Neural progenitor cell (in vitro differentiated cells): ENCODE measurements around the gene IL12A. TPM values are rescaled to one million over a fixed set of nuclear protein-coding genes. Genes with fewer than 3 reads are reported as not detected.

ENCODE experiments used
- DNase-seq: peaks from one replicate; pipeline ENCODE4 v3.0.0-alpha.2; 2016; ENCODE audit warnings: low spot score
- H2AFZ ChIP-seq: fragments of 200-600 bp; sonication (generic); replicated peaks from 2 replicates; pipeline ENCODE4 v1.6.1; 2016; ENCODE audit warnings: antibody characterized with exemption
- H3F3A ChIP-seq: fragments of 200-600 bp; sonication (generic); 2 replicates; pipeline ENCODE4 v1.6.1; 2016; ENCODE audit warnings: antibody characterized with exemption, low read depth
- H3K27ac ChIP-seq: fragments of 200-600 bp; sonication (generic); 2 replicates; pipeline ENCODE4 v1.5.1; 2016; ENCODE audit warnings: mild to moderate bottlenecking
- H3K27me3 ChIP-seq: fragments of 200-600 bp; sonication (generic); 2 replicates; pipeline ENCODE4 v1.6.1; 2016; ENCODE audit warnings: mild to moderate bottlenecking, moderate library complexity
- H3K36me3 ChIP-seq: fragments of 200-600 bp; sonication (generic); 2 replicates; pipeline ENCODE4 v1.5.1; 2016
- H3K4me1 ChIP-seq: fragments of 200-600 bp; sonication (generic); 2 replicates; pipeline ENCODE4 v1.6.1; 2016; ENCODE audit warnings: mixed run types
- H3K4me2 ChIP-seq: fragments of 200-600 bp; sonication (generic); 2 replicates; pipeline ENCODE4 v1.6.1; 2016
- H3K4me3 ChIP-seq: fragments of 200-600 bp; sonication (generic); 2 replicates; pipeline ENCODE4 v1.5.1; 2016
- H3K79me2 ChIP-seq: fragments of 200-600 bp; sonication (generic); 2 replicates; pipeline ENCODE4 v1.6.1; 2016; ENCODE audit warnings: low read depth
- H3K9ac ChIP-seq: fragments of 200-600 bp; sonication (generic); 2 replicates; pipeline ENCODE4 v1.6.1; 2016
- H3K9me3 ChIP-seq: fragments of 200-600 bp; sonication (generic); 2 replicates; pipeline ENCODE4 v1.5.1; 2016; ENCODE audit warnings: low read depth
- H4K20me1 ChIP-seq: fragments of 200-600 bp; sonication (generic); 2 replicates; pipeline ENCODE4 v1.6.1; 2016; ENCODE audit warnings: low read depth
- H3K27ac Mint-ChIP-seq: 3 replicates; pipeline ENCODE4 v1.8.0; 2021; ENCODE audit warnings: mixed read lengths
- H3K27me3 Mint-ChIP-seq: 2 replicates; pipeline ENCODE4 v1.8.0; 2022; ENCODE audit warnings: low read depth, mild to moderate bottlenecking, inconsistent platforms, moderate library complexity, mixed read lengths; ENCODE audit not compliant: insufficient read depth
- H3K36me3 Mint-ChIP-seq: 3 replicates; pipeline ENCODE4 v1.8.0; 2021; ENCODE audit warnings: mixed read lengths
- H3K4me1 Mint-ChIP-seq: 3 replicates; pipeline ENCODE4 v1.8.0; 2021; ENCODE audit warnings: mixed read lengths
- H3K4me3 Mint-ChIP-seq: 3 replicates; pipeline ENCODE4 v1.8.0; 2021; ENCODE audit warnings: mild to moderate bottlenecking, moderate library complexity, mixed read lengths
- H3K9me3 Mint-ChIP-seq: 3 replicates; pipeline ENCODE4 v1.8.0; 2020; ENCODE audit warnings: mixed read lengths
- CTCF ChIP-seq: fragments of 200-600 bp; sonication (generic); IDR thresholded peaks from 2 replicates; pipeline ENCODE4 v1.5.1; 2017; ENCODE audit warnings: antibody characterized with exemption, mild to moderate bottlenecking
- EZH2 ChIP-seq: fragments of 200-600 bp; sonication (generic); IDR thresholded peaks from 2 replicates; pipeline ENCODE4 v1.6.1; 2017; ENCODE audit warnings: antibody characterized with exemption, mild to moderate bottlenecking, moderate library complexity
- EZH2phosphoT487 ChIP-seq: fragments of 200-600 bp; sonication (generic); IDR thresholded peaks from 2 replicates; pipeline ENCODE4 v1.6.1; 2017; ENCODE audit warnings: antibody characterized with exemption
- total RNA-seq: library from RNA; depleted of rRNA; stranded (reverse); fragments of >200 nt; gene quantifications from 2 replicates; pipeline ENCODE4 v1.2.3, GENCODE V29; 2015; ENCODE audit warnings: low replicate concordance

IL12A gene
- total RNA-seq: 0.77 and 0.79 TPM in 2 replicates

- Mint-ChIP-seq H3K27ac (no peak within 1 kb of the TSS), H3K36me3 (no peaks in the 10 kb centered on the region), H3K4me3 (peak within 1 kb of the TSS; percentile 84), H3K9me3 (peaks cover 8% of the 10 kb centered on the region), H3K4me1 (peaks cover 3% of the 10 kb centered on the region), H3K27me3 (peaks cover 7% of the 10 kb centered on the region)
- no peaks in the 10 kb centered on the region for H3K9me3 ChIP-seq
- no peak within 1 kb of the TSS for H3K9ac ChIP-seq
- no peaks in the 10 kb centered on the region for H4K20me1 ChIP-seq
- no peaks in the 10 kb centered on the region for H3K36me3 ChIP-seq
- H3K27ac ChIP-seq: no peak within 1 kb of the TSS
- peak; percentile 88 for DNase-seq
- peak within 1 kb of the TSS; percentile 74 for H3K4me3 ChIP-seq
- no peaks in the 10 kb centered on the region for H3K79me2 ChIP-seq
- peaks cover 22% of the 10 kb centered on the region for H3K27me3 ChIP-seq
- no peaks in the 10 kb centered on the region for H3F3A ChIP-seq
- TF ChIP-seq EZH2phosphoT487 (peak; percentile 44), EZH2 (no peak), CTCF (peak; percentile 93)
- peak within 1 kb of the TSS; percentile 82 for H3K4me2 ChIP-seq
- H2AFZ ChIP-seq: peak within 1 kb of the TSS; percentile 96
- peaks cover 4% of the 10 kb centered on the region for H3K4me1 ChIP-seq
Observed at GRCh38 chr3:159988617-159989271, at the start of gene IL12A. Gene IL12A, plus strand, starts transcription at chr3:159988835.

DNA sequence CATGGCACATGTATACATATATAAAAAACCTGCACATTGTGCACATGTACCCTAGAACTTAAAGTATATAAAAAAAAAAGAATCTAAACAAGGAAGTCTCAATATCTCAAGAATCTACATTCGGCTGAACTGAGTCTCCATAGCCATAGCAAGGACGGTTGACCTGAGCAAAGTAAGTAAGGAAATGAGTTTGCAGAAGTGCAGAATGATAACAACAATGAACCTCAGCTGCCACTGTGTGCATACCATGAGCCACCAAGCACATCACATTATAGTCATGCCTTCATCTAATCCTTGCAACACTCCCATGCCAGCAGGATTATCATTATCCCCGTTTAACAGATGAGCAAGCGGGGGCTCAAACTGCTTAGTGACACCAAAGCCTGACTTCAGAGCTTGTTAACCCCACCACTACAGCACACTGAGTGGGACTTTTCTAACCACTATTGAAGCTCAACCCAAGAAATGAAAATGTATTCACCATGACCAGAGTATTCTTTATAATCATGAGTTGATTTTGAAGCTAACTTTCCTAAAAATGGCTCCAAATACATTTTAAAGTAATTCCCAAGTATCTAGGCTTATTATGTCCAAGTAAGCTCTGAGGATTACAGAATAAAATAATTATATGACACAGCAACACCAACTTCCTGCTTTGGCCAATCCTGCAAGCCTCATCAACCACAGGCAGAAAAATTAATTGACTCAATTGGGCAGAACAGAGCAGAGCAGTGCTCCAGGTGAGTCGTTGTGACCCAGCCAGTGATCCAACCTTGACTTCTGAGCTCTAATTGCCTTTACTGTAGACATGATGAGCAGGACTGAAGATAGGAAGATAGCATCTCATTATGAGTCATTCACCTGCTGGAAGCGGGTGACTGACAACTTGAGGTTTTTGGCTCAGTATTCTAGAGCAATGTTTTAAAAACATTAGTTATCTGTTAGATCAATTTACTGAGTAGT lies 47.3 kb upstream of the IL12A start:
- H3K4me1 Mint-ChIP-seq: no peaks in the 10 kb centered on the region
- no peak overlapping the region for H3K4me2 ChIP-seq

DNA sequence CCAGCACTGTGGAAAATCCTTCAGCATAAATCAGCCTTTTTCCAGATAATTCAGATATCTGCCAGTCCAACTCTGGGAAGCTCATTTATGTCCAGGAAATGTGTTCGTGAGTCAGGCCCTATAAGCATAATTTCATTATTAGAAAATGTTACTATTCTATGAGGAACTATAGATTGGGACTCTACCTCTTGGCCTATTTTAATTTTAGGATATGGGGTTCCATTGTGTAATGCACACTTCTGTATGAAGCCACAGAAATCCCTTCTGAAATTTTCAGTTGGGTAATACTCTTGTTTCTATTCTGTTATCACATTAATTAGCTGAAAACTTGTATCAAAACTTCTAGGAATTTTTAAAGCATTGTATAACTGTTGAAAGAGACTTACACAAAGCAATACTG lies 43.9 kb upstream of the IL12A start:
- H3K9me3 ChIP-seq: no peaks in the 10 kb centered on the region
- no peak overlapping the region for H3K9ac ChIP-seq
- Mint-ChIP-seq H3K4me3 (no peak overlapping the region), H3K36me3 (no peaks in the 10 kb centered on the region), H3K27ac (no peak overlapping the region), H3K9me3 (no peaks in the 10 kb centered on the region), H3K27me3 (peaks cover 2% of the 10 kb centered on the region), H3K4me1 (no peaks in the 10 kb centered on the region)
- no peaks in the 10 kb centered on the region for H3F3A ChIP-seq
- no peak overlapping the region for H3K27ac ChIP-seq
- peaks cover 5% of the 10 kb centered on the region for H3K4me1 ChIP-seq
- H3K27me3 ChIP-seq: no peaks in the 10 kb centered on the region
- no peaks in the 10 kb centered on the region for H3K79me2 ChIP-seq
- no peak for DNase-seq
- no peak overlapping the region for H2AFZ ChIP-seq
- H3K4me3 ChIP-seq: no peak overlapping the region
- no peak overlapping the region for H3K4me2 ChIP-seq
- H4K20me1 ChIP-seq: no peaks in the 10 kb centered on the region
- TF ChIP-seq EZH2phosphoT487 (no peak), EZH2 (no peak), CTCF (no peak)
- H3K36me3 ChIP-seq: no peaks in the 10 kb centered on the region

More for the DNA sequence above, 47.3 kb upstream of the IL12A start:
- H3K4me1 ChIP-seq: peaks cover 4% of the 10 kb centered on the region
- DNase-seq: no peak
- no peak overlapping the region for H2AFZ ChIP-seq
- no peak overlapping the region for H3K9ac ChIP-seq
- no peaks in the 10 kb centered on the region for H3K79me2 ChIP-seq
- no peaks in the 10 kb centered on the region for H3K36me3 ChIP-seq
- H3K9me3 ChIP-seq: no peaks in the 10 kb centered on the region
- no peaks in the 10 kb centered on the region for H3F3A ChIP-seq
- H3K4me3 ChIP-seq: no peak overlapping the region
- TF ChIP-seq EZH2phosphoT487 (no peak), EZH2 (no peak), CTCF (no peak)
- Mint-ChIP-seq H3K27ac (no peak overlapping the region), H3K9me3 (no peaks in the 10 kb centered on the region), H3K4me3 (no peak overlapping the region), H3K27me3 (peaks cover 2% of the 10 kb centered on the region), H3K36me3 (no peaks in the 10 kb centered on the region)
- no peaks in the 10 kb centered on the region for H3K27me3 ChIP-seq
- no peaks in the 10 kb centered on the region for H4K20me1 ChIP-seq
- H3K27ac ChIP-seq: no peak overlapping the region
